ENCODE measurements around the gene PGM2.
A peak's percentile ranks its signal among the peaks of the same experiment; 100 is the strongest.

PGM2 gene

GRCh38 chr4:37865450-37865849 is 39.0 kb downstream of the PGM2 start:
- no peak for DNase-seq

- no peak for DNase-seq
Observed at GRCh38 chr4:37867102-37867501, 40.6 kb downstream of the PGM2 start.

GRCh38 chr4:37868238-37868637 is 41.8 kb downstream of the PGM2 start:
- DNase-seq = no peak

- no peak for DNase-seq
Observed at GRCh38 chr4:37872310-37872988, 46.0 kb downstream of the PGM2 start.

GRCh38 chr4:37873386-37873785 is 46.9 kb downstream of the PGM2 start:
- no peak for DNase-seq

- DNase-seq = no peak
Observed at GRCh38 chr4:37876156-37876555, 49.7 kb downstream of the PGM2 start.

GRCh38 chr4:37879365-37879764 is 52.9 kb downstream of the PGM2 start:
- DNase-seq = no peak

GRCh38 chr4:37881811-37882210 is 55.3 kb downstream of the PGM2 start:
- no peak for DNase-seq

GRCh38 chr4:37882665-37883296 is 56.3 kb downstream of the PGM2 start:
- no peak for DNase-seq

- DNase-seq = no peak
Observed at GRCh38 chr4:37884855-37885487, 58.5 kb downstream of the PGM2 start.

GRCh38 chr4:37885496-37885895 is 59.0 kb downstream of the PGM2 start:
- no peak for DNase-seq

- peak in 1 of 2 experiments; percentile 10 for DNase-seq
Observed at GRCh38 chr4:37889849-37890800, 63.6 kb downstream of the PGM2 start.

GRCh38 chr4:37890801-37891259 is 64.3 kb downstream of the PGM2 start, which contains the start of gene TBC1D1:
Gene TBC1D1 (plus strand): TSS chr4:37891084. CDS start chr4:37902096, 11,012 bp downstream.
- DNase-seq = no peak

GRCh38 chr4:37891260-37892159 is 65.0 kb downstream of the PGM2 start:
- no peak for DNase-seq

GRCh38 chr4:37892641-37893040 is 66.2 kb downstream of the PGM2 start:
- DNase-seq = no peak

- DNase-seq = no peak
Observed at GRCh38 chr4:37893164-37893563, 66.7 kb downstream of the PGM2 start.

- no peak for DNase-seq
Observed at GRCh38 chr4:37895271-37895670, 68.8 kb downstream of the PGM2 start.

- no peak for DNase-seq
Observed at GRCh38 chr4:37896206-37896860, 69.8 kb downstream of the PGM2 start.

- no peak for DNase-seq
Observed at GRCh38 chr4:37902212-37902611, 75.7 kb downstream of the PGM2 start.

- no peak for DNase-seq
Observed at GRCh38 chr4:37902738-37903693, 76.5 kb downstream of the PGM2 start.
